Measurements from ENCODE around the gene LZTS3. TPM values are rescaled to one million over a fixed set of nuclear protein-coding genes. Genes with fewer than 3 reads are reported as not detected.

The LZTS3 gene
- total RNA-seq, 3 donors from 2014 or later (not counting 1 experiment from before 2014, with no cell fraction given), result 3.1 to 4.6 (median 3.3) TPM

DNA sequence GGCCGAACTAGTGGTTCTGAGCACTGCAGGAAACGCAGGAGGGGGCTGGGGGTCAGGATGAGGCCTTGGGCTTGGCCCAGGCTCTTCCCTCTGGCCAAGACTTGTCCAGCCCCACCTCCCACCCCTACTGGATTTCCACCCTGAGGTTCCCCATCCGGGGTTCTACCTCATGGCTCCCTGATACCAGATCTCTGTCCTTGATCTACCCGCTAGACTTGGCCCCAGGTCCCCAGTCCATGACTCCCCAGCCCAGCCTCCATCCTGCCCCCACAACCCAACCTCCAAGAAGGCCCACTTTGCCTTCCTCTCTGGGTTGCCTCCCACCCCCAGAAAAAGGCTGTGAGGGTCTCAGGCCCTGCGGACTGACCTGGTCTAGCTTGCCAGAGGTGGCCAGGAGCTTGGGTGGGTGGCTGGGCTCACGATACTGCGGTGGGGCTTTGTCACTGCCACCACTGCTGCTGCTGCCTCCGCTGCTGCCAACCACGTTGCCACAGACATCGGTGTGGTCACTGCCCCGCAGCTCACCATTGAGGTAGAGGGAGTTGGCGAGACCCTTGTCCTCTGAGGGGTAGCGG is 6.9 kb downstream of the LZTS3 start:
- no peak overlapping the region for H3K27ac Mint-ChIP-seq

GRCh38 chr20:3165473-3166337 is 7.6 kb downstream of the LZTS3 start:
- no peak for TF ChIP-seq CTCF (IDR thresholded peaks at IDR 0.05)
- no peak overlapping the region for H3K27ac ChIP-seq (ENCODE audit: low read length)
- DNase-seq, result no peak
- H3K9me3 ChIP-seq (ENCODE audit: control insufficient read depth, insufficient read depth, low read length), result no peaks in the 10 kb centered on the region
- WGBS (ENCODE audit: insufficient coverage), result 68% methylated on average over 45 of the region's 45 CpGs
- Mint-ChIP-seq H3K4me1 (no peaks in the 10 kb centered on the region), H3K36me3 (no peaks in the 10 kb centered on the region), H3K4me3 (peak overlapping the region; percentile 45), H3K9me3 (no peaks in the 10 kb centered on the region), H3K27me3 (ENCODE audit: low read depth in 2 of 2) (peaks cover 19 to 34% of the 10 kb centered on the region in 2 donors), H3K27ac (no peak overlapping the region)
- peaks cover 8% of the 10 kb centered on the region for H3K27me3 ChIP-seq (ENCODE audit: control insufficient read depth, insufficient read depth, low read length)
- no peaks in the 10 kb centered on the region for H3K4me1 ChIP-seq (ENCODE audit: control insufficient read depth, insufficient read depth, low read length)
- no peak for ATAC-seq
- H3K4me3 ChIP-seq (ENCODE audit: low read length), result no peak overlapping the region
- no peaks in the 10 kb centered on the region for H3K36me3 ChIP-seq (ENCODE audit: control insufficient read depth, insufficient read depth, low read length)
- intact Hi-C loops (cut with micrococcal nuclease), result no loop called here

More for the DNA sequence above, 6.9 kb downstream of the LZTS3 start:
- Histone ChIP-seq H3K4me1 (ENCODE audit: control insufficient read depth, insufficient read depth, low read length) (no peaks in the 10 kb centered on the region), H3K27ac (ENCODE audit: low read length) (no peak overlapping the region), H3K27me3 (ENCODE audit: control insufficient read depth, insufficient read depth, low read length) (peaks cover 8% of the 10 kb centered on the region), H3K9me3 (ENCODE audit: control insufficient read depth, insufficient read depth, low read length) (no peaks in the 10 kb centered on the region), H3K36me3 (ENCODE audit: control insufficient read depth, insufficient read depth, low read length) (no peaks in the 10 kb centered on the region), H3K4me3 (ENCODE audit: low read length) (no peak overlapping the region)
- no peak for DNase-seq
- Mint-ChIP-seq H3K4me1 (no peaks in the 10 kb centered on the region), H3K36me3 (no peaks in the 10 kb centered on the region), H3K9me3 (no peaks in the 10 kb centered on the region), H3K4me3 (no peak overlapping the region), H3K27me3 (ENCODE audit: low read depth in 2 of 2) (peaks cover 22 to 37% of the 10 kb centered on the region in 2 donors)
- WGBS (ENCODE audit: insufficient coverage), result 85% methylated on average over 13 of the region's 13 CpGs
- no peak for ATAC-seq
- TF ChIP-seq CTCF (IDR thresholded peaks at IDR 0.05), result no peak
- intact Hi-C loops (cut with micrococcal nuclease), result no loop called here

DNA sequence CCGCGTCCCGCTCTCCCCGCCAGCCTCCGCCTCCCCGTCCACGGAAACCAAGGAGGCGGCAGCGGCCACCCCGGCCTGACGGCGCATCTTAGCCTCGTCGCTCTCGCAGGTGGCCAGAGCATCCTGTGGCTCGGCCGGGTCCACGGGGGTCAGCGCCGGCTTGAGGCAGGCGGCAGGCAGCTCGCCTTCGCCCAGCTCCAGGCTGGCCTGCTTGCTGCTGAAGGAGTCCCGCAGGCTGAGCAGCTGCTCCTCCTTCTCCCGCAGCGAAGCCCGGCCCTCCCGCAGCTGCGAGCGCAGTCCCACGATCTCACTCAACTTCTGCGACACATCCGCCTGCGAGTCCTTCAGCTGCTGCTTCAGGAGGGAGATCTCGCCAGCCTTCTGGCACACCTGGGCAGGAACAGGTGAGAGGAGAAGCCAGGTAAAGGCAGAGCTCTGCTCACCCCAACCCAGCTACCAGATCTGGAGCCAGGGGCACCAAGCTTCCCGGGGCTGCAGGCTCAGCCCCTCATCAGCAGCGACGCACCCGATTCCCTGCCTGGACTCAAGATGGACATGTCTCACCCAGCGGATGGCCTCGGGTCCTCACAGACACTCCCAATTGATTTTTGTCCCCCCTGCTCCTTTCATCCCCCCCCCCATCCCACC is 8.5 kb downstream of the LZTS3 start:
- no peak for ATAC-seq

More for the DNA sequence above, 8.5 kb downstream of the LZTS3 start:
- H3K4me1 ChIP-seq (ENCODE audit: control insufficient read depth, insufficient read depth, low read length), result peaks cover 5% of the 10 kb centered on the region
- no peaks in the 10 kb centered on the region for H3K36me3 ChIP-seq (ENCODE audit: control insufficient read depth, insufficient read depth, low read length)
- H3K9me3 ChIP-seq (ENCODE audit: control insufficient read depth, insufficient read depth, low read length), result no peaks in the 10 kb centered on the region
- peaks cover 8% of the 10 kb centered on the region for H3K27me3 ChIP-seq (ENCODE audit: control insufficient read depth, insufficient read depth, low read length)
- H3K4me3 ChIP-seq (ENCODE audit: low read length), result no peak overlapping the region
- H3K27ac Mint-ChIP-seq, result no peak overlapping the region
- H3K27me3 Mint-ChIP-seq (ENCODE audit: low read depth in 2 of 2), result peaks cover 16 to 29% of the 10 kb centered on the region in 2 donors
- H3K4me1 Mint-ChIP-seq, result peaks cover under 1 to 2% of the 10 kb centered on the region in 2 donors
- no peak for TF ChIP-seq CTCF (IDR thresholded peaks at IDR 0.05)
- 85% methylated on average over 40 of the region's 41 CpGs for WGBS (ENCODE audit: insufficient coverage)
- no peaks in the 10 kb centered on the region for H3K36me3 Mint-ChIP-seq
- intact Hi-C loops (cut with micrococcal nuclease), result no loop called here
- H3K27ac ChIP-seq (ENCODE audit: low read length), result no peak overlapping the region
- peak overlapping the region; percentile 28 for H3K4me3 Mint-ChIP-seq
- no peak for DNase-seq
- H3K9me3 Mint-ChIP-seq, result no peaks in the 10 kb centered on the region
